Measurements from ENCODE around the gene ART4.

The ART4 gene

DNA sequence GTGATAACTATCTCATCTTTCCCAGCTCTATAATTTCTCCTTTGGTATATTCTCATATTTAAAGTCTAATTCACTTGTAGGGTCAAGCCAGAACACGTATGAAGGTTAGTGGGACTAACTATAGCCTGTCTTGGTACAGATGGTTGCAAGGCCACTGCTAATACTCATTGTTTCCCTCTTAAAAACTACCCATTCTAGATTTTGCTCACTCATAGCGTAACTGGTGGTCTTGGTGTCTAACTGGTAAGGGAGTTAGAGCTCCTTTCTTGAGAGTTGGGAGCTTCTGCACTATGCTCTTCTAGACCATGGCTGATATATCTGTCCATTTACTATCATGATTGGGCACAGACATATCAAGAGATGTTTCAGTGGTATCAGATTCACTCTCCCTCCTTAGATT is 33.5 kb upstream of the ART4 start:
- Histone ChIP-seq H3K4me2 (ENCODE audit: low read depth, low read length) (no peak overlapping the region), H3K4me3 (ENCODE audit: low read length) (no peak overlapping the region), H3K9me2 (replicated peaks; ENCODE audit: insufficient read depth, low read length) (no peaks in the 10 kb centered on the region), H3K4me1 (ENCODE audit: low read length) (peaks cover 10% of the 10 kb centered on the region), H3K9ac (ENCODE audit: low read length) (no peak overlapping the region), H4K20me1 (ENCODE audit: insufficient read depth, low read length) (no peaks in the 10 kb centered on the region), H3F3A (ENCODE audit: insufficient read depth, low read length) (no peaks in the 10 kb centered on the region), H3K36me3 (replicated peaks; ENCODE audit: insufficient read depth, low read length) (no peaks in the 10 kb centered on the region), H3K27ac (ENCODE audit: low read length) (no peak overlapping the region), H3K79me2 (ENCODE audit: low read length) (no peaks in the 10 kb centered on the region), H3K9me3 (replicated peaks; ENCODE audit: insufficient read depth, low read length) (no peaks in the 10 kb centered on the region), H3K27me3 (replicated peaks; ENCODE audit: insufficient read depth, low read length) (no peaks in the 10 kb centered on the region), H2AFZ (ENCODE audit: low read length) (no peak overlapping the region)
- no peak for TF ChIP-seq EZH2 (optimal IDR thresholded peaks at IDR 0.05; ENCODE audit: low read depth, low read length)
- no peak for TF ChIP-seq EZH2phosphoT487 (IDR thresholded peaks at IDR 0.05; ENCODE audit: low read length)
- TF ChIP-seq, protein P1, sequence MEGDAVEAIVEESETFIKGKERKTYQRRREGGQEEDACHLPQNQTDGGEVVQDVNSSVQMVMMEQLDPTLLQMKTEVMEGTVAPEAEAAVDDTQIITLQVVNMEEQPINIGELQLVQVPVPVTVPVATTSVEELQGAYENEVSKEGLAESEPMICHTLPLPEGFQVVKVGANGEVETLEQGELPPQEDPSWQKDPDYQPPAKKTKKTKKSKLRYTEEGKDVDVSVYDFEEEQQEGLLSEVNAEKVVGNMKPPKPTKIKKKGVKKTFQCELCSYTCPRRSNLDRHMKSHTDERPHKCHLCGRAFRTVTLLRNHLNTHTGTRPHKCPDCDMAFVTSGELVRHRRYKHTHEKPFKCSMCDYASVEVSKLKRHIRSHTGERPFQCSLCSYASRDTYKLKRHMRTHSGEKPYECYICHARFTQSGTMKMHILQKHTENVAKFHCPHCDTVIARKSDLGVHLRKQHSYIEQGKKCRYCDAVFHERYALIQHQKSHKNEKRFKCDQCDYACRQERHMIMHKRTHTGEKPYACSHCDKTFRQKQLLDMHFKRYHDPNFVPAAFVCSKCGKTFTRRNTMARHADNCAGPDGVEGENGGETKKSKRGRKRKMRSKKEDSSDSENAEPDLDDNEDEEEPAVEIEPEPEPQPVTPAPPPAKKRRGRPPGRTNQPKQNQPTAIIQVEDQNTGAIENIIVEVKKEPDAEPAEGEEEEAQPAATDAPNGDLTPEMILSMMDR (IDR thresholded peaks at IDR 0.05; ENCODE audit: low read length) = no peak
- no peak for DNase-seq

GRCh38 chr12:14874882-14875281 is 31.6 kb upstream of the ART4 start:
- no peaks in the 10 kb centered on the region for H3K27me3 ChIP-seq (replicated peaks; ENCODE audit: insufficient read depth, low read length)
- no peaks in the 10 kb centered on the region for H3F3A ChIP-seq (ENCODE audit: insufficient read depth, low read length)
- no peak overlapping the region for H2AFZ ChIP-seq (ENCODE audit: low read length)
- no peak overlapping the region for H3K9ac ChIP-seq (ENCODE audit: low read length)
- H3K4me2 ChIP-seq (ENCODE audit: low read depth, low read length) = no peak overlapping the region
- H3K79me2 ChIP-seq (ENCODE audit: low read length) = no peaks in the 10 kb centered on the region
- no peaks in the 10 kb centered on the region for H3K9me3 ChIP-seq (replicated peaks; ENCODE audit: insufficient read depth, low read length)
- no peaks in the 10 kb centered on the region for H3K36me3 ChIP-seq (replicated peaks; ENCODE audit: insufficient read depth, low read length)
- no peaks in the 10 kb centered on the region for H4K20me1 ChIP-seq (ENCODE audit: insufficient read depth, low read length)
- no peak overlapping the region for H3K27ac ChIP-seq (ENCODE audit: low read length)
- DNase-seq = no peak
- no peak overlapping the region for H3K4me3 ChIP-seq (ENCODE audit: low read length)
- H3K9me2 ChIP-seq (replicated peaks; ENCODE audit: insufficient read depth, low read length) = no peaks in the 10 kb centered on the region
- TF ChIP-seq EZH2 (optimal IDR thresholded peaks at IDR 0.05; ENCODE audit: low read depth, low read length) (no peak), EZH2phosphoT487 (IDR thresholded peaks at IDR 0.05; ENCODE audit: low read length) (no peak)
- TF ChIP-seq, protein P1 (IDR thresholded peaks at IDR 0.05; ENCODE audit: low read length) = no peak
- H3K4me1 ChIP-seq (ENCODE audit: low read length) = peaks cover 10% of the 10 kb centered on the region

DNA sequence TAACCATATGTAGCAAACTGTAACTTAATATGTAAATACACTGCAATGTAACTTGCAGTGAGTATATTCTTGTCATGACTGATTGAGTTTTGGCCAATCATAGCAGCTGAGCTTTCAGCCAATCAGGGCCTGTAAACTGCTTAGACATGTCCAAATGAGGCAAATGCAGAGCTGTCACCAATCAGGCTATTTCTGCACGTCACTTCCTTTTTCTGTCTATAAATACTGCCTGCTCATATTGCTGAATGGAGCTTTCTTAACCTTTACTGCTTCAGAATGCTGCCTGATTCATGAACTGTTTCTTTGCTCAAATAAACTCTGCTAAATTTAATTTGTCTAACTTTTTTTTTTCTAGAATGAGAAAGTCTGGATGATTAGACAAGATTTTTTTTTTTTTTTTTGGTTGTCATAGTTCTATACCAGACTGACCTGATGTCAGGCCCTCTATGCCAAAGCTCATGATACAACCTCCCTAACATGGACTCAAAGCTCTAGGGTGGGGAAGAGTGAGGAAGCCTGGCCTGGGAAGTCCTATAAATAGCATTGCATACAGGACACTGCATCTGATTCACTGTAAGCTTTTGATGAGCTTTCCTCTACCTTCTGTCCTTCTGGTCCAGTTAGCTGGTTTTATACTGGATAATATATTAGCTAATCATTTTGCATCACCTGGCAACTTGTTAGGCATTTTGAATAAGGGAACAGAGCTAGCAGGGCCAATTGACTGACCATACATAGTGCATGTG is 30.3 kb upstream of the ART4 start:
- H4K20me1 ChIP-seq (ENCODE audit: insufficient read depth, low read length) = no peaks in the 10 kb centered on the region
- H3K9me3 ChIP-seq (replicated peaks; ENCODE audit: insufficient read depth, low read length) = no peaks in the 10 kb centered on the region
- H3K4me2 ChIP-seq (ENCODE audit: low read depth, low read length) = peak overlapping the region; percentile 5; the same call in 1 of the 2 replicates
- DNase-seq = peak; percentile 27
- no peaks in the 10 kb centered on the region for H3K79me2 ChIP-seq (ENCODE audit: low read length)
- no peak overlapping the region for H3K27ac ChIP-seq (ENCODE audit: low read length)
- H3F3A ChIP-seq (ENCODE audit: insufficient read depth, low read length) = no peaks in the 10 kb centered on the region
- peak overlapping the region; percentile 20; the same call in 1 of the 2 replicates for H2AFZ ChIP-seq (ENCODE audit: low read length)
- H3K4me3 ChIP-seq (ENCODE audit: low read length) = no peak overlapping the region
- TF ChIP-seq, protein P1 (IDR thresholded peaks at IDR 0.05; ENCODE audit: low read length) = no peak
- TF ChIP-seq EZH2phosphoT487 (IDR thresholded peaks at IDR 0.05; ENCODE audit: low read length) (no peak), EZH2 (optimal IDR thresholded peaks at IDR 0.05; ENCODE audit: low read depth, low read length) (no peak)
- no peaks in the 10 kb centered on the region for H3K27me3 ChIP-seq (replicated peaks; ENCODE audit: insufficient read depth, low read length)
- peaks cover 10% of the 10 kb centered on the region for H3K4me1 ChIP-seq (ENCODE audit: low read length)
- H3K9me2 ChIP-seq (replicated peaks; ENCODE audit: insufficient read depth, low read length) = no peaks in the 10 kb centered on the region
- H3K36me3 ChIP-seq (replicated peaks; ENCODE audit: insufficient read depth, low read length) = no peaks in the 10 kb centered on the region
- H3K9ac ChIP-seq (ENCODE audit: low read length) = no peak overlapping the region

All from MM.1S (cell line).